GM19324 (cell line): ENCODE data around the gene RNASE1.

Experiments used
- ATAC-seq: cut with Tn5 transposase; IDR thresholded peaks from one replicate; pipeline ENCODE4 v1.9.1; 2021; ENCODE audit warnings: mild to moderate bottlenecking, moderate library complexity; ENCODE audit not compliant: unreplicated experiment, low FRiP score

The RNASE1 gene

DNA sequence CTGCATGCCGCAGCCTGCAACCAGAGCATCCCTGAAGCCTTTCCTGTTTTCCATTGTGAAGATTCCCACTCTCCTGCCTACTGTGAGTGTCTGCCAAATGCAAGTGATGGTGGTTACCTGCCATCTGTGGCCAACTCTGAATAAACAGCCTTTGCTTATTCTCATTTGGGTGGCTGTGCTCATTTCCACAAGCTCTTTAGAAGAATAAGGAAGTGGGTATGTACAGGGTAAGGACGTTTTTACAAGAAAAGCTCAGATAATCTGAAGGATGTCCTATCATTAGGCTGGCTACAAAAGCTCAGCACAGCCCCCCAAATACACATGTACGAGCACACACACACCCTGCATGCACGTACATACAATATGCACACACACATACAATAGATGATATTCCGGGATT, 7.3 kb upstream of the RNASE1 start:
- no peak for ATAC-seq

DNA sequence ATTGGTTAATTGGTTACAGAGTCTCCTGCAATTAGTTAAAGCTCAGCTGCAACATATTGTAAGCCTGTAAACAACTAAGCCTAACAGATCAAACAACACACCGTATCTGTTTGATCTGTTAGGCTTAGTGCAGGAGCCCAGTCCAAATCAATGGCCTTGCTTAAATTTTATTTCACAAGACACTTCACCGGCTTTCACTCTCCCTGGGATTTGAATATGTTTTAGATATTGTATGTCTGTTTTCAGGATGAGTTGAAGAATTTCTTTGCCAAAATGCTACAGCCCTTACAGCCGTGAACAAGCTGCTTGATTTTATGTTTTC, 5.5 kb upstream of the RNASE1 start:
- ATAC-seq, result no peak

DNA sequence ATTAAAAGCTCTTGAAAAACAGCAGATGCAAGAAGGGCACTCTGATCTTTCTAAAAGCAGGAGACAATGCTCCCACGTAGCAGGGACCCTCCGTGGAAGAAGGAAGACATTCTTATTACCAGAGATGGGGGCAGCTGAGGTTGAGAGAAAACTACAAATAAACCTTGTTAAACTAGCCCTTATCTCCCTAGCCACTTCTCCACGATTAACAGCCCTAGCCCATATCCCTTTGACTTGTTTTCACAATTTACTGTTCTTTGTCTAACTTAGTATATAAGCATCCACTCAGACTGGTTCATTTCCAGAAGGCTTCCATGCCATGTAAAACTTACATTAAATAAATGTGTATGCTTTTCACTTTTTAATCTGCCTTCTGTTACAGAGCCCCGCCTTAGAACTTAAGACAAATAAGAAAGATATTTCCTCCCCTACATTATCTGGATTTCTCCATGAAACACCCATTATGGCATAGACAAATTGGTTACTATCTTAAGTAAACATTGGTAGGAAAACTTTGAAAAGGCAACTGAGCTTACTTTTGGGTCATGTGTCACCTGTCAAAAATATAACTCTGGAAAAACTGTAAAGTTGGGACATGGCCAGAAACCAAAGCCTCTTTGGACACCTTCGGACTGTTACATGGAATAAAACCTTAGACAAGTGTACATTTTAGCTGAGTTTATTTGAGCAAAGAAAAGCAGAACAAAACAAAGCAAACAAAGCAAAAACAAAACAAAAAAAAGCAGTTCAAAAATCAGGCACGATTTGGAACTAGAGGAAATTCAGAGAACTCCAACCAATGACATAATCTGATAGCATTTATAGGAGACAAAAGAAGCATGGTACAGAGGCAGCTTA, 4.9 kb upstream of the RNASE1 start:
- ATAC-seq, result no peak

DNA sequence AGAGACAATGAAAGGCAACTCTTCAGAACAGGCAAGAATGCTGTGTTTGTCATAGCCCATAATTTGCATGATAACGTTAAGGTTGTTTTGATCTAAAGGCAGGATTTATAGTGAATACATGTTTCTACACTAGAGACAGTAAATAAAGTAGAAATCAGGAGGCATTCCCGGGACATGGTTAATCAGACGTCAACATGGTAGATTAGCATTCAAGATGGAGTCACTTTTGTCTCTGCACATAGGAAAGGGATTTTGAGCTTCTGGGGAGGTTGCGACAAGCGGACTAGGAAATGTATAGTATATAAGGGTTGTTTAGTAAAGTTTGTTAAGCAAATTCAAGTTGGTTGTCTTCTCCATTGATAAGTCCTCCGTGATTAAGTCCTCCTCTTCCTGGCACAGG, 2.8 kb upstream of the RNASE1 start:
- no peak for ATAC-seq

DNA sequence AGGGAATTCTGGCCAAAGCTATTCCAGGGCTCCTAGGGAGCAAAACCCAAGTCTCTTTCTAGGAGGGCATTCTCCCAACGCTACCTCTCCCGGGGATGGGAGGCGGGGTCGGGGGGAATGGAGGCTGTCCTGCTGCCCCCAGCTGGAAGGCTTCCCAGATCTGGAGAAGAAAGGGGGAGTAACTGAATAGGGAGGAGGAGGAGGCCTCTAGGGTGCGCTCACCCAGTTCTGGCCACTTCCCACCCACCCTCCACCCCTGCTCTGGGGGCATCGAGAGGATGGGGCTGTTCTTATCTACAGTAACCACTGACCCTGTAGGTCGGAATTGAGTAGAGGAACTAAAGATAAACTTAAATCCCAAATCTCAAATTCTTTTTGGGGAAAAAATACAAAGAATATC, 579 bp upstream of the RNASE1 start:
- no peak for ATAC-seq

DNA sequence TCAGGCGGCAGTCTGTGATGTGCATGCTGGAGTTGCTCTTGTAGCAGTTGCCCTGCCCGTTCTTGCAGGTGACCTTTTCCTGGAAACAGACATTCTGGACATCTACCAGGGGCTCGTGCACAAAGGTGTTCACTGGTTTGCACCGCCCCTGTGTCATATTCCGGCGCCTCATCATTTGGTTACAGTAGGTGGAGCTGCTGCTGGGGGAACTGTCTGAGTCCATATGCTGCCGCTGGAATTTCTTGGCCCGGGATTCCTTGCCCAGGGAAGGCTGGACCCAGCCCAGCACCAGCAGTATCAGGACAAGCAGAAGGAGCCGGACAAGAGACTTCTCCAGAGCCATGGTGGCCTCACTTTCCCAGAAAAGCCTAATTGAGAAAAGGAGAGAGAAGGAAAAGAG, 918 bp downstream of the RNASE1 start:
- no peak for ATAC-seq

DNA sequence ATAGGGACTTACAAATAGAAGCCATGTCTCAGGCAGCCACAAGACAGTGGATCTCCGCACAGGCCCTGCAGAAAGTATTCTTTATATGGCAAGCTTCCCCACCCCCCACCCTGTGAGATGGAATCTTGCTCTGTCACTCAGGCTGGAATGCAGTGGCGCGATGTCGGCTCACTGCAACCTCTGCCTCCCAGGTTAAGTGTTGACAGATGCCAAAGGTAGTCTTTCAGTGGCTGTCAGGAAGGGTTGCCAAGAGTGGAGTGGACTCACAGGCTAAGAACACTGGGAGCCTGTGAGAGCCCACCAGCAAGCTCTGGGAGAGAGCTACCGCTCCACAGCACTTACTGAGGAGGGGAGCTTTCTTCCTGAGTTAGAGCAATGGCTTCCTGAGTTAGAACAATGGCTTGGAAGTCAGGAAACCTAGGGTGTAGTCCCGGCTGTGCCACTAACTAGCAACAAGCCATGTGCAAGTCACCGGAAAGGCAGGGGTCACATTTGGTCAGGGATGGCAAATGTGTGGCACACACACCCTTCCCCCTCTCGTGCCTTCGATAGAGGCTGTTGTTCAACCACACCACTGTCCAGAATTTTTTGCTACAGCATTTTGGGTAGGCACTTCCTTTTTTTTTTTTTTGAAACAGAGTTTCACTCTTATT, 2.6 kb downstream of the RNASE1 start:
- ATAC-seq, result no peak

DNA sequence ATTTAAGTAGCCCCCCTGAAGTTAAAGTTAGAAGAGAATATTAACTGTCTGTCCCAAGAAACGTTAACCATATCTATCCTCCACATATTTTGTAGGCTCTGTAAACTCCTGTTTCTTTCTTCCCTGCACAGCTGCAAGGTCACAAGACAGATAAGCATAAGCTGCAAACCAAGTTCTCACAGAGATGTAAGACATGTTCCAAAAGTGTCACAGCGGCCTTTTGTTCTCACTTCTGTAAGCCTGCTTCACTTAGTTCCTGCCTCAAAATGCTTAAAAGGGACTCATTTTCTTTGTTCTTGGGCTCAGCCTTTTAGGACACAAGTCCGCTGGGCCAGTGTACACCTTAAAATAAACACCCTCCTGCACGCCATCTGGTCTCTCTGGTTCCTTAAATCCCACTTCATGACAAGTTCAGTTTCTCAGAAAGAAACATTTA, 3.2 kb downstream of the RNASE1 start:
- no peak for ATAC-seq

DNA sequence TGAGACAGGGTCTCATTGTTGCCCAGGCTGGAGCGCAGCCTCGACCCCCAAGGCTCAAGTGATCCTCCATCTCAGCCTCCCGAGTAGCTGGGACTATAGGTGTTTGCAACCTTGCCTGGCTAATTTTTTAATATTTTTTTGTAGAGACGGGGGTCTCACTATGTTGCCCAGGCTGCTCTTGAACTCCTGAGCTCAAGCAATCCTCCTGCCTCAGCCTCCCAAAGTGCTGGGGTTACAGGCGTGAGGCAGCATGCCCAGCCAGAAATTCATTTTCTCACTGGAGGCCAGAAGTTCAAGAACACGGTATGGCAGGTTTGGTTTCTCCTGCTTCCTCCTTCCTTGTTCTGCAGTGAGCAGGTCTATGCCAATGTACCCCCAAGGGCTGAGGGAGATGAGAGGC, 3.7 kb downstream of the RNASE1 start:
- no peak for ATAC-seq

DNA sequence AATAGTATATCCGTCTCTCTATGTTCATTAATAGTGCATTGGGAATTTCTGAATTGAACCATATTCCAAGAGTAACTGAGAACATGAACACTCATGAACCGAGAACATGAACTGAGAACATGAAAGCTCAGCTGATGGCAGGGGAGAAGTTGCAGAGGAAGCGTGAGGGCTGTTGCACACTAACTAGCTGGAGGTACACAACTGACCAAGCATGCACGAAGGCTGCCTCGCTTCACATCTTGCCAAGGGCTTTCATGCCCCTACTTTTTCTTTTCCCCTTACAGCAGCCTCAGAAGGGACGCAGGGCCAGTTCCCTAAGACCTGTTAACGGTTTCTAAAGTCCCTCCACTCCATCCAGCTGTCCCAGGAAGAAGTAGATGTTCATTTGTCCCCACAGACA, 4.3 kb downstream of the RNASE1 start:
- ATAC-seq, result no peak

DNA sequence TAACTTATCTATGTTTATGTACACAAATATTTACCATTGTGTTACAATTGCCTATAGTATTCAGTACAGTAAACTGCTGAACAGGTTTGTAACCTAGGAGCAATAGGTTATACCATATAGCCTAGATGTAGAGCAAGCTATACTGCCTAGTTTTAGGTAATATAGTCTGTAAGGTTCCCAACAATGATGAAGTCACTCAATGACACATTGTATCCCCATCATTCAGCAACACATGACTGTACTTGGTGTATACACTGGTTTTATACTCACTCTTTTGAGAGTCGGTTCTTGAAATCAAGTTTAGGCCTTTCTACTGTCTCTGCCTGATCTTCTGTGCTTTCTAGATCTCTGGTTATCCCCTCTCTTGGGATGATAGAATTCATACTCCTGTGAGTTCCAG, 5.5 kb downstream of the RNASE1 start:
- no peak for ATAC-seq

DNA sequence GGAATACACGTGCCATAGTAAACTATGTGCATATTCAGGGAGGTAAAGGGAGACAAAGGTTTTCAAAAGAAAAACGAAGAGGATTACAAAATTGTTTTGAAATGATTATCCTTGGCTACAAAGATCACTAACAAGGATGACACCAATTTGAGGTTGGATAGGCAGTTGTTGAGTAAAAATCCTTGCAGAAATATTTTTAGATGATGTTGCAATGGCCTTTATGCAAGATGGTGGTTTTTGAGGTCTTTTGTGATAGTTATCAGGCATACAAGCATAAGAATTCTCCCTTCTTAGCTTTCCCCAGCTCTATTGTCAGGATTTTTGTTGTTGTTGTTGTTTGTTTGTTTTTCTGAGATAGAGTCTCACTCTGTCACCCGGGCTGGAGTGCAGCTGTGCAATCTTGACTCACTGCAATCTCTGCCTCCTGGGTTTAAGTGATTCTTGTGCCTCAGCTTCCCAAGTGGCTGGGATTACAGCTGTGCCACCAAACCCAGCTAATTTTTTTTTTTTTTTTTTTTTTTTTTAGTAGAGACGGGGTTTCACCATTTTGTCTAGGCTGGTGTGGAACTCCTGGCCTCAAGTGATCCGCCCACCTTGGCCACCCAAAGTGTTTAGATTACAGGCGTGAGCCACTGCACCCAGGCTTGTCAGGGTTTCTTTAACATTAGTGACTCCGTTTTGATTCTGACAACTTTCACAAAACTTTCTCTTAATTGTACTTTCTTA, 7.8 kb downstream of the RNASE1 start:
- no peak for ATAC-seq

DNA sequence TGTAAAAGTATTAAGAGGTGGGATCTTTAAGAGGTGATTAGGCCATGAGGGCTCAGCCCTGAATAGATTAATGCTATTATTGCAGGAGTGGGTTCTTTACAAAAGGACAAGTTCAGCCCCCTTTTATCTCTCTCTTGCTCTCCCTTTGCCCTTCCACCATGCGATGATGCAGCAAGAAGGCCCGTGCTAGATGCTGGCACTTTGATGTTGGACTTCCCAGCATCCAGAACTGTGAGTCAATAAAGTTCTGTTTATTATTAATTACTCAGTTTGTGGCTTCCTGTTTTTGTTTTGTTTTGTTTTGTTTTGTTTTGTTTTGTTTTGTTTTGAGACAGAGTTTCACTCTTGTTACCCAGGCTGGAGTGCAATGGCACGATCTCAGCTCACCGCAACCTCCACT, 10.1 kb downstream of the RNASE1 start:
- ATAC-seq, result no peak

DNA sequence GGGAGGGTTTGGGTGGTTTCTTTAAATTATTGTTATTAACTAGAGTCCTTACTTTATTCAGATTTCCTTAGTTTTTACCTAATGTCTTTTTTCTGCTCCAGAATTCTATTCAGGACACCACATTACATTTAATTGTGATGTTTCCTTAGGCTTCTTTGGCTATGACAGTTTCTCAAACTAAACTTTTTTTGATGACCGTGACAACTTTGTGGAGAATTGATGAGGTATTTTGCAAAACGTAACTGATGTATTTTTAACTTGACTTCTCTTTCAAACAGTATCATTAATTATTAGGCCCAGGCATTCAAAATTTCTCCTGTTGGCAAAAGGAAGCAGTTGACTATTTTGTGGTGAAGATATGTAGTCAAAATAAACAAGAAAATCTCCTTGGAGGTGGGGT, 11.0 kb downstream of the RNASE1 start:
- ATAC-seq, result no peak

DNA sequence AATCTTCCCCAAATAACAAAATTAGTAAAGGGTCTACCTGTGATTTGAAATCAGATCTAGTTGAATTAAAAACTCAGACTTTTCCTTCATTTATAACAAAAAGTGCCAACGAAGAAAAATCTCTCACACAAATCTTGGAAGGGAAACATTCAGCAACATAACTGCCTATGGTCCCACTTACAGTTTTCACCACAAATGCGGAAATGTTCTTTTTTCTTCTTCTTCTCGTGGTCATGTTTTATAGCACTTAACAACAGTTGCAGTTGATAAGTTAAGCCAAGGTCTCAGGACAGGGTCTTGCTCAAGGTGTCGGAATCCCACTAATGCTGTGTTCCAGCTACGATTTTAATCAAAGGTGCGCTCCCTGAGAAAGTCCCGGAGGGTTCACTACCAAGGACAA, 11.5 kb downstream of the RNASE1 start:
- ATAC-seq, result no peak

DNA sequence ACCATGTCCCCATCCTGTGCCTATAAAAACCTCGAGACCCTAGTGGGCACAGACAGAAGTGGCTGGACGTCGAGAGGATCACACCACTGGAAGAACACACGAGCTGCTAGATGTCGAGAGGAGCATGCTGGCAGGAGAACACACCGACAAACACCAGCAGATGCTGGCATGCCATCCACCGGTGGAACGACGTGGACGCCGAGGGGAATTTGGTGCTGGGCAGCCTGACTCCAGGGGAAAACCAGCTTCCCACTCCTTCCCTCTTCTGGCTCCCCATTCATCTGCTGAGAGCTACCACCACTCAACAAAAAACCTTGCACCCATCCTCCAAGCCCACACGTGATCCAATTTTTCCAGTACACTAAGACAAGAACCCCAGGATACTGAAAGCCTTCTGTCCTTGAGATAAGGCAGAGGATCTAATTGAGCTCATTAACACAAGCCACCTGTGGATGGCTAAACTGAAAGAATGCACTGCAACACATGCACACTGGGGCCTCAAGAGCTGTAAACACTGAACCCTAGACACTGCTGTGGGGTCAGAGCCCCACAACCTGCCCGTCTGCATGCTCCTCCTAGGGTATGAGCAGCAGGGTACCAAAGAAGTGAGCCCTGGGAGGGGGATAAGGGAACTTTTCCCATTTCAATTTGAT, 12.1 kb downstream of the RNASE1 start:
- ATAC-seq, result no peak

DNA sequence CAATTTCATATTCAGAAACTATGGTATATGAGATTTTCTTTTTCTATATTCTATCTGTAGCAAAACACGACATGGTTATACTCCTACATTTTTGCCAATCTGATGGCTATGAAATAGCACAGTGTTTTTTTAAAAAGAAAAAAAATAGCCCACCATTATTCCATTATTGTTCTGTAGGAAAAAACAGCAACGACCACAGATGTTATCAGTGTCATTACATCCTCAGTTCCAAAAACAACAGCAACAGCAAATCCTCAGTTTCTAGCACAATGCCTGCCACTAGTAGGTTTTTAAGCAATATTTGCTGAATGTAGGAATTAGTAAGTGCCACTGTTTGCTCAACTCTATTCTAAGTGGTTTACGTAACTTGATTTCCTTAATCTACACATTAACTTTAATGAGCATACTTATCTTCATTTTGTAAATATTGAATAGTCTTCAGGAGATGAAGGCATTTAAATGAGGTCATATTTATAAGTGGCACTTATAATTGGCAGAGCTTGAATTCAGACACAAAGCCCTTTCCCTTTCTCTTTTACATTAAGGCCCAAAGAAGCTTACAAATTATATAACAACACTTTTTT, 13.3 kb downstream of the RNASE1 start:
- no peak for ATAC-seq

DNA sequence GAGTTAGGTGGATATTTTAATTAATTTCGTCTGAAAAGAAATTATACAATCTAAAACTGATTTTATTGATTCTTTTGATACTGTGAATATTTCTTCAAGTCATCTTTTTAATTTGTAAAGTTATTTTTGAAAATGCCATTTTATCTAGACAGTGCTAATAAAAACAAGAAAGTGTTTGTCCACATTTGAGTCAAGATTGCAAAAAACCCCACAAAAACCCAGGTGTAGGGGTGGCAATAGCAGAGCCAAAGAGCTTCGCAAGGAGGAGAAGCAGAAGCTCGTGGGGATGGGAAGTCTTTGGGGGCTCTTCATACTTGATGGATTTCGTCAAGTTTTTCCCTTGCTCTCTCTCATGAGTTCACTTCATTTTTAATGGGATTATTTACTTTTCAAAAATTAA, 15.6 kb downstream of the RNASE1 start:
- ATAC-seq, result no peak

DNA sequence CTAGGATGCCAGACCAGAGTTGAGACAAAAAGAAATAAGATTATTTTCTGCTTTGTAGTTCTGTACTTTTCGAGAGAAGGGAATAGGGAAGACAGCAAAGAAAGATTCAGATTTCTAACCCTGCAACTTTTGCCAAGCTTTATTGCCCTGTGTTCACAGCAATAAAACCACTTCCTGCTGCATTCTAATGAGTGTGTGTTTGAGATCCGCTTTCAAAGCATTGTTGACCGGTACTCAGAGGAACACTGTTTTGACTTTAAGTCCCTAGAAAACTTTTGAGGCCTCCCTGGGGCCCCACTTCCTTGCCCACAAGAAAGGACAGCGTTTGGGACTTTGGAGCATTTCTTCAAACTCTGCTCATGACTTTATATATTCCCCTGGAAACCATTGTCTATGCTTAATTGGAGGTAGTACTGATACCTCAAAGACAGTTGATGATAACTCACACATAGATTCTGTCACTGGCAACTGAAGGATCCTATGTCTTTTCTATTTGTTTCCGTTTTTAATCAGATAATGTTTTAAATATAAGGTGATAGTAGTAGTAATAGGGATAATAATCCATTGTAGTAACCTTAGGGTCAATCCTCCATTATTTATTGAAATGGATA, 20.3 kb downstream of the RNASE1 start:
- ATAC-seq, result peak; percentile 68

DNA sequence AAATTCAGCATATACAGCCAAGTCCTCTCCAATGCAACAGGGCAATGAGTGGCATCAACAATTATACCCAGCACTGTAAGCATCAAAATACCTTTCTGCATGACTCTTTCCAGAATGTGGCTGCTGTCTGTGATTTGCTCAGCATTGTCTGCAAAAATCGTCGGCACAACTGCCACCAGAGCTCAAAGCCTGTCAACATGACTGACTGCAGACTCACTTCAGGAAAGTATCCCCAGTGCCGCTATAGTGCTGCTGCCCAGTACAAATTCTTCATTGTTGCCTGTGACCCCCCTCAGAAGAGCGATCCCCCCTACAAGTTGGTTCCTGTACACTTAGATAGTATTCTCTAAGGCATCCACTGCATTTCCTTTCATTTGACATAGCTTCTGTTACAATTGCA, 20.8 kb downstream of the RNASE1 start:
- peak; percentile 23 for ATAC-seq
